ENCODE measurements around the gene RGS12.
"Not testable (repeated sequence)": the region's sequence is repeated elsewhere in the genome, so short reads cannot be mapped to it uniquely, and the experiment has no call there.

The RGS12 gene

GRCh38 chr4:3297066-3297859 lies 4.4 kb downstream of the RGS12 start:
- DNase-seq = no peak

- no peak for DNase-seq
These were observed 6.5 kb downstream of the RGS12 start for GRCh38 chr4:3299122-3299975.

- DNase-seq = no peak
These were observed 7.3 kb downstream of the RGS12 start for GRCh38 chr4:3299976-3300671.

- DNase-seq = not testable (repeated sequence)
These were observed 8.1 kb downstream of the RGS12 start for GRCh38 chr4:3300882-3301281.

GRCh38 chr4:3301450-3302172 lies 8.8 kb downstream of the RGS12 start:
- DNase-seq = no peak

GRCh38 chr4:3302173-3302785 lies 9.5 kb downstream of the RGS12 start:
- DNase-seq = no peak

GRCh38 chr4:3302786-3303564 lies 10.2 kb downstream of the RGS12 start:
- DNase-seq = peak; percentile 38

- DNase-seq = no peak
These were observed 10.7 kb downstream of the RGS12 start for GRCh38 chr4:3303565-3303824.

- DNase-seq = no peak
These were observed 11.3 kb downstream of the RGS12 start for GRCh38 chr4:3303923-3304710.

- DNase-seq = no peak
These were observed 12.2 kb downstream of the RGS12 start for GRCh38 chr4:3304831-3305609.

- peak; percentile 72 for DNase-seq
These were observed 13.0 kb downstream of the RGS12 start for GRCh38 chr4:3305610-3306371.

- peak; percentile 45 for DNase-seq
These were observed 13.6 kb downstream of the RGS12 start for GRCh38 chr4:3306450-3306849.

GRCh38 chr4:3307060-3307459 lies 14.2 kb downstream of the RGS12 start:
- DNase-seq = no peak

- DNase-seq = no peak
These were observed 14.7 kb downstream of the RGS12 start for GRCh38 chr4:3307486-3307885.

- DNase-seq = no peak
These were observed 15.2 kb downstream of the RGS12 start for GRCh38 chr4:3307891-3308575.

- DNase-seq = no peak
These were observed 15.9 kb downstream of the RGS12 start for GRCh38 chr4:3308691-3309090.

GRCh38 chr4:3310301-3311094 lies 17.7 kb downstream of the RGS12 start:
- DNase-seq = no peak

- DNase-seq = no peak
These were observed 18.2 kb downstream of the RGS12 start for GRCh38 chr4:3311095-3311372.

Data from GDM1 (cell line).